HG03025 (cell line): ENCODE results near the gene GPATCH11.

ENCODE experiments used
- ATAC-seq: cut with Tn5 transposase; IDR thresholded peaks from one replicate; pipeline ENCODE4 v1.9.1; 2021; ENCODE audit warnings: mild to moderate bottlenecking, moderate library complexity; ENCODE audit not compliant: unreplicated experiment, low FRiP score

GPATCH11 gene

GRCh38 chr2:37083873-37084794, at the start of gene GPATCH11, which contains the start of gene HEATR5B:
Gene GPATCH11, plus strand, starts transcription at chr2:37084518. Its CDS starts 3,864 bp downstream, at chr2:37088382.
Gene HEATR5B, minus strand, starts transcription at chr2:37084372. Its CDS starts 958 bp downstream, at chr2:37083414.
- ATAC-seq, result peak; percentile 81

- ATAC-seq, result no peak
Observed at GRCh38 chr2:37037771-37038170, 46.5 kb upstream of the GPATCH11 start.

- no peak for ATAC-seq
Observed at GRCh38 chr2:37039580-37039979, 44.7 kb upstream of the GPATCH11 start.

- no peak for ATAC-seq
Observed at GRCh38 chr2:37052600-37053332, 31.6 kb upstream of the GPATCH11 start.

GRCh38 chr2:37059841-37060240, 24.5 kb upstream of the GPATCH11 start:
- no peak for ATAC-seq

GRCh38 chr2:37060446-37060845, 23.9 kb upstream of the GPATCH11 start:
- ATAC-seq, result no peak

- ATAC-seq, result no peak
Observed at GRCh38 chr2:37061013-37061711, 23.2 kb upstream of the GPATCH11 start.

- no peak for ATAC-seq
Observed at GRCh38 chr2:37061776-37062175, 22.5 kb upstream of the GPATCH11 start.

GRCh38 chr2:37068686-37069085, 15.6 kb upstream of the GPATCH11 start:
- no peak for ATAC-seq

- ATAC-seq, result no peak
Observed at GRCh38 chr2:37070931-37071330, 13.4 kb upstream of the GPATCH11 start.

- no peak for ATAC-seq
Observed at GRCh38 chr2:37080266-37080665, 4.1 kb upstream of the GPATCH11 start.

- ATAC-seq, result no peak
Observed at GRCh38 chr2:37080689-37081088, 3.6 kb upstream of the GPATCH11 start.

- no peak for ATAC-seq
Observed at GRCh38 chr2:37084797-37085196, 479 bp downstream of the GPATCH11 start.

GRCh38 chr2:37085731-37086147, 1.4 kb downstream of the GPATCH11 start:
- no peak for ATAC-seq

- peak; percentile 76 for ATAC-seq
Observed at GRCh38 chr2:37090019-37090477, 5.7 kb downstream of the GPATCH11 start.

GRCh38 chr2:37091873-37092272, 7.6 kb downstream of the GPATCH11 start:
- peak; percentile 40 for ATAC-seq

- ATAC-seq, result no peak
Observed at GRCh38 chr2:37096568-37096967, 12.2 kb downstream of the GPATCH11 start.

GRCh38 chr2:37098416-37099118, 14.2 kb downstream of the GPATCH11 start:
- no peak for ATAC-seq

GRCh38 chr2:37100054-37100453, 15.7 kb downstream of the GPATCH11 start:
- no peak for ATAC-seq

- no peak for ATAC-seq
Observed at GRCh38 chr2:37102588-37102987, 18.3 kb downstream of the GPATCH11 start.
